SK-N-SH (cell line): Measurements from ENCODE around the gene APLP2. TPM values are rescaled to one million over a fixed set of nuclear protein-coding genes. Genes with fewer than 3 reads are reported as not detected.

ENCODE experiments used
- CTCF ChIA-PET: fragments of 300-600, 350-600 bp; formaldehyde crosslinking; extraction: SDS; loops from one replicate; lab custom pipeline; 2021; lab: Yijun Ruan, JAX
- POLR2A ChIA-PET: fragments of 350-600 bp; sonication (Branson Sonifier 250); formaldehyde crosslinking; extraction: SDS; loops from one replicate; lab custom pipeline; 2020; ENCODE audit warnings: antibody characterized with exemption, inconsistent platforms; lab: Yijun Ruan, JAX
- DNase-seq: peaks from one replicate; pipeline ENCODE4 v3.0.0; 2012
- H2AFZ ChIP-seq: fragments of 200-600 bp; sonication (generic); 2 replicates; pipeline ENCODE4 v1.8.1; 2016; ENCODE audit warnings: antibody characterized with exemption, mild to moderate bottlenecking, low read depth
- H3F3A ChIP-seq: fragments of 200-600 bp; sonication (generic); replicated peaks from 2 replicates; pipeline ENCODE3; 2016; ENCODE audit warnings: antibody characterized with exemption, mild to moderate bottlenecking; ENCODE audit not compliant: insufficient read depth
- H3K27ac ChIP-seq, 2 experiments: fragments of 200-500 bp in 1 of 2; fragments of 200-600 bp in 1 of 2; sonication (Bioruptor generic) in 1 of 2; sonication (generic), shearing (Covaris generic) in 1 of 2; 2 replicates each; pipeline versions ENCODE4 v1.5.1 to v1.6.1; 2014 to 2016; ENCODE audit warnings: low read depth in 2 of 2, inconsistent platforms in 1 of 2, low read length in 1 of 2, mild to moderate bottlenecking in 1 of 2, mixed read lengths in 1 of 2
- H3K27me3 ChIP-seq: fragments of 200-600 bp; sonication (generic), shearing (Covaris generic); 2 replicates; pipeline ENCODE4 v1.6.1; 2016; ENCODE audit warnings: mixed run types; ENCODE audit not compliant: insufficient read depth
- H3K36me3 ChIP-seq, 2 experiments: fragments of 200-500 bp in 1 of 2; fragments of 200-600 bp in 1 of 2; sonication (Bioruptor generic) in 1 of 2; sonication (generic) in 1 of 2; replicated peaks in 1 of 2; 2 replicates each; pipeline versions ENCODE3 to v1.5.1; 2014 to 2016; ENCODE audit warnings: low read length in 1 of 2, mild to moderate bottlenecking in 1 of 2; ENCODE audit not compliant: insufficient read depth in 2 of 2, control insufficient read depth in 1 of 2
- H3K4me1 ChIP-seq, 2 experiments: fragments of 200-500 bp in 1 of 2; fragments of 200-600 bp in 1 of 2; sonication (Bioruptor generic) in 1 of 2; sonication (generic), shearing (Covaris generic) in 1 of 2; 2 replicates each; pipeline versions ENCODE4 v1.5.1 to v1.6.1; 2014 to 2016; ENCODE audit warnings: low read depth in 1 of 2, low read length in 1 of 2, mixed run types in 1 of 2; ENCODE audit not compliant: insufficient read depth in 2 of 2, control insufficient read depth in 1 of 2
- H3K4me2 ChIP-seq: fragments of 200-600 bp; sonication (generic), shearing (Covaris generic); 2 replicates; pipeline ENCODE4 v1.6.1; 2017; ENCODE audit warnings: mixed run types
- H3K4me3 ChIP-seq, 2 experiments: fragments of 200-500 bp in 1 of 2; fragments of 200-600 bp in 1 of 2; sonication (Bioruptor generic) in 1 of 2; sonication (generic), shearing (Covaris generic) in 1 of 2; 2 replicates each; pipeline versions ENCODE4 v1.5.1 to v1.8.1; 2014 to 2016; ENCODE audit warnings: low read depth in 2 of 2, inconsistent platforms in 1 of 2, low read length in 1 of 2, mild to moderate bottlenecking in 1 of 2, mixed read lengths in 1 of 2, moderate library complexity in 1 of 2
- H3K79me2 ChIP-seq: fragments of 200-600 bp; sonication (generic); 2 replicates; pipeline ENCODE4 v1.8.1; 2017; ENCODE audit warnings: mild to moderate bottlenecking; ENCODE audit not compliant: insufficient read depth
- H3K9ac ChIP-seq: fragments of 200-600 bp; sonication (generic); 2 replicates; pipeline ENCODE4 v1.6.1; 2017; ENCODE audit warnings: mixed run types
- H3K9me2 ChIP-seq: fragments of 200-600 bp; sonication (generic); 2 replicates; pipeline ENCODE4 v1.6.1; 2017; ENCODE audit warnings: mixed run types
- H3K9me3 ChIP-seq: fragments of 200-600 bp; sonication (generic); 2 replicates; pipeline ENCODE4 v1.6.1; 2017; ENCODE audit warnings: mixed run types, mild to moderate bottlenecking, moderate library complexity
- H4K20me1 ChIP-seq: fragments of 200-600 bp; sonication (generic); 2 replicates; pipeline ENCODE4 v1.6.1; 2017; ENCODE audit warnings: mild to moderate bottlenecking, mixed run types; ENCODE audit not compliant: insufficient read depth
- FOXJ3 ChIP-seq: sonication (generic); formaldehyde crosslinking; IDR thresholded peaks from 2 replicates; pipeline ENCODE4 v1.5.1; 2020; ENCODE audit warnings: mild to moderate bottlenecking, missing genetic modification reagents
- GABPA ChIP-seq: IDR thresholded peaks from 2 replicates; pipeline ENCODE4 v1.4.0; 2012; ENCODE audit warnings: low read depth, mild to moderate bottlenecking
- MXI1 ChIP-seq: IDR thresholded peaks from 2 replicates; pipeline ENCODE4 v1.6.1; 2012; ENCODE audit warnings: mild to moderate bottlenecking, low read depth, low read length, improper control_type of control experiment
- NRF1 ChIP-seq: IDR thresholded peaks from 2 replicates; pipeline ENCODE4 v1.6.1; 2012; ENCODE audit warnings: low read depth, mild to moderate bottlenecking, low read length
- PBX3 ChIP-seq: IDR thresholded peaks from 2 replicates; pipeline ENCODE4; 2012
- RAD21 ChIP-seq: IDR thresholded peaks from 2 replicates; pipeline ENCODE4 v1.6.1; 2012; ENCODE audit warnings: mild to moderate bottlenecking, low read length
- RXRA ChIP-seq: IDR thresholded peaks from 2 replicates; pipeline ENCODE4 v1.4.0; 2012; ENCODE audit warnings: low read depth, mild to moderate bottlenecking, borderline replicate concordance
- TAF1 ChIP-seq: IDR thresholded peaks from 2 replicates; pipeline ENCODE4 v1.6.1; 2012; ENCODE audit warnings: low read depth, mild to moderate bottlenecking, low read length, moderate library complexity, borderline replicate concordance
- TCF12 ChIP-seq: IDR thresholded peaks from 2 replicates; pipeline ENCODE4 v1.4.0; 2012
- TEAD4 ChIP-seq: IDR thresholded peaks from 2 replicates; pipeline ENCODE4 v1.4.0; 2012; ENCODE audit warnings: mild to moderate bottlenecking, borderline replicate concordance; ENCODE audit not compliant: insufficient read depth
- YY1 ChIP-seq: IDR thresholded peaks from 2 replicates; pipeline ENCODE4 v1.4.0; 2012; ENCODE audit warnings: low read depth, mild to moderate bottlenecking
- WGBS: methylation state at CpG from one replicate; pipeline ENCODE4 v1.1.6; 2017; ENCODE audit warnings: low lambda C conversion rate; 5-methylcytosine and 5-hydroxymethylcytosine counted together
- polyA plus RNA-seq, 3 experiments: library from polyadenylated mRNA; depleted of rRNA; stranded (reverse); fragments of >200 nt; gene quantifications; 2 replicates each; pipeline ENCODE4 v1.2.3, GENCODE V29; 2012
- TF ChIP-seq, protein P1 (sequence below): IDR thresholded peaks from 2 replicates; pipeline ENCODE4 v1.4.0; 2012; ENCODE audit warnings: low read depth, borderline replicate concordance

The APLP2 gene
- polyA plus RNA-seq, 1 of the 3 experiments (the other 2 are of a cell fraction): 424 TPM

GRCh38 chr11:130157101-130157500 lies 87.4 kb downstream of the APLP2 start:
- H3K27ac ChIP-seq: no peak overlapping the region
- no peaks in the 10 kb centered on the region for H3K79me2 ChIP-seq
- H3F3A ChIP-seq: no peaks in the 10 kb centered on the region
- no peak overlapping the region for H2AFZ ChIP-seq
- ChIA-PET POLR2A (no interaction called here), CTCF (interaction anchor here (1.7 kb wide), 1 partner anchor 25 kb away, joined by 7 read pairs; no protein-coding TSS in a partner anchor)
- TF ChIP-seq NRF1 (no peak), RAD21 (no peak), PBX3 (peak; percentile 47; the same call in 1 of the 2 replicates), FOXJ3 (CRISPR knock-in tag) (no peak), YY1 (no peak)
- TF ChIP-seq, protein P1, sequence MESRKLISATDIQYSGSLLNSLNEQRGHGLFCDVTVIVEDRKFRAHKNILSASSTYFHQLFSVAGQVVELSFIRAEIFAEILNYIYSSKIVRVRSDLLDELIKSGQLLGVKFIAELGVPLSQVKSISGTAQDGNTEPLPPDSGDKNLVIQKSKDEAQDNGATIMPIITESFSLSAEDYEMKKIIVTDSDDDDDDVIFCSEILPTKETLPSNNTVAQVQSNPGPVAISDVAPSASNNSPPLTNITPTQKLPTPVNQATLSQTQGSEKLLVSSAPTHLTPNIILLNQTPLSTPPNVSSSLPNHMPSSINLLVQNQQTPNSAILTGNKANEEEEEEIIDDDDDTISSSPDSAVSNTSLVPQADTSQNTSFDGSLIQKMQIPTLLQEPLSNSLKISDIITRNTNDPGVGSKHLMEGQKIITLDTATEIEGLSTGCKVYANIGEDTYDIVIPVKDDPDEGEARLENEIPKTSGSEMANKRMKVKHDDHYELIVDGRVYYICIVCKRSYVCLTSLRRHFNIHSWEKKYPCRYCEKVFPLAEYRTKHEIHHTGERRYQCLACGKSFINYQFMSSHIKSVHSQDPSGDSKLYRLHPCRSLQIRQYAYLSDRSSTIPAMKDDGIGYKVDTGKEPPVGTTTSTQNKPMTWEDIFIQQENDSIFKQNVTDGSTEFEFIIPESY: no peak
- H3K9ac ChIP-seq: no peak overlapping the region
- H3K9me2 ChIP-seq: no peaks in the 10 kb centered on the region
- no peak overlapping the region for H3K4me3 ChIP-seq
- 76% methylated on average over 8 of the region's 8 CpGs for WGBS
- peaks cover 0 to 3% of the 10 kb centered on the region in 2 experiments; a peak in 2 of 4 replicates for H3K4me1 ChIP-seq
- DNase-seq: no peak
- no peak overlapping the region for H3K4me2 ChIP-seq
- peaks cover 22% of the 10 kb centered on the region; the same call in 1 of the 2 replicates for H3K27me3 ChIP-seq
- peaks cover 0 to 2% of the 10 kb centered on the region in 2 experiments for H3K36me3 ChIP-seq
- no peaks in the 10 kb centered on the region for H3K9me3 ChIP-seq
- no peaks in the 10 kb centered on the region for H4K20me1 ChIP-seq

- Histone ChIP-seq H3K27me3 (peaks cover 22% of the 10 kb centered on the region; the same call in 1 of the 2 replicates), H3K9me2 (no peaks in the 10 kb centered on the region), H3K4me2 (no peak overlapping the region), H4K20me1 (no peaks in the 10 kb centered on the region), H3K4me3 (no peak overlapping the region), H3K9me3 (no peaks in the 10 kb centered on the region), H3K4me1 (peaks cover 0 to 3% of the 10 kb centered on the region in 2 experiments; a peak in 2 of 4 replicates), H3K27ac (no peak overlapping the region), H3K9ac (no peak overlapping the region), H3F3A (no peaks in the 10 kb centered on the region), H2AFZ (no peak overlapping the region), H3K36me3 (no peaks in the 10 kb centered on the region), H3K79me2 (no peaks in the 10 kb centered on the region)
- ChIA-PET POLR2A (interaction anchor here (1.0 kb wide), 1 partner anchor 19 kb away, joined by 3 read pairs; no protein-coding TSS in a partner anchor), CTCF (interaction anchor here (1.7 kb wide), 1 partner anchor 26 kb away, joined by 7 read pairs; no protein-coding TSS in a partner anchor)
- TF ChIP-seq TEAD4 (no peak), YY1 (no peak), TCF12 (no peak), GABPA (no peak), RXRA (no peak), TAF1 (no peak), MXI1 (no peak)
- WGBS: 88% methylated on average over 2 of the region's 3 CpGs
- DNase-seq: no peak
Measured at GRCh38 chr11:130157840-130158239, 88.1 kb downstream of the APLP2 start.
